Muscle of back (tissue), 10 donors: Measurements from ENCODE around the gene MAN1C1. TPM values are rescaled to one million over a fixed set of nuclear protein-coding genes. Genes with fewer than 3 reads are reported as not detected.

Experiments
- polyA plus RNA-seq, 10 donors: library from polyadenylated mRNA; unstranded; fragments of 120-200 nt; gene quantifications; one replicate each; pipeline ENCODE4 v1.2.1, GENCODE V29; 2013; ENCODE audit not compliant: insufficient read length in 10 of 10

Gene MAN1C1
- polyA plus RNA-seq, 10 donors: 9.1 to 15.4 (median 12.1) TPM

Other genes starting within 250 kb of the MAN1C1 start
- 1 to 10 TPM in 7 of 10 donors, under 1 TPM in 3; 0.47 to 3.1 (median 1.3) TPM for gene RHCE, start 196.0 kb upstream of the MAN1C1 start, polyA plus RNA-seq
- gene MACO1, start 185.9 kb upstream of the MAN1C1 start, polyA plus RNA-seq: 10 to 100 TPM; 15.3 to 21.2 (median 18.5) TPM
- gene LDLRAP1, start 73.2 kb upstream of the MAN1C1 start, polyA plus RNA-seq: 10 to 100 TPM; 11.4 to 19.3 (median 14.2) TPM
- 10 to 100 TPM; 47.4 to 74.8 (median 56.5) TPM for gene SELENON, start 183.4 kb downstream of the MAN1C1 start, polyA plus RNA-seq
- gene MTFR1L, start 203.2 kb downstream of the MAN1C1 start, polyA plus RNA-seq: 10 to 100 TPM; 53.2 to 73.6 (median 65.9) TPM
- 1 to 10 TPM in 7 of 10 donors, under 1 TPM in 3; 0.78 to 2.5 (median 1.3) TPM for gene AUNIP, start 242.7 kb downstream of the MAN1C1 start, polyA plus RNA-seq